Mucosa of rectum (tissue), 2 donors: ENCODE measurements around the gene PHLDA3.

Source experiments
- H3K27ac ChIP-seq, 2 donors: one replicate each; pipeline ENCODE4 v1.7.0; 2013; ENCODE audit warnings: inconsistent platforms in 2 of 2, low read depth in 2 of 2, low read length in 2 of 2
- H3K27me3 ChIP-seq, 2 donors: one replicate each; pipeline ENCODE4 v1.7.0; 2013; ENCODE audit warnings: low read length in 2 of 2; ENCODE audit not compliant: control insufficient read depth in 2 of 2, insufficient read depth in 2 of 2
- H3K36me3 ChIP-seq, 2 donors: one replicate each; pipeline ENCODE4 v1.7.0; 2013; ENCODE audit warnings: low read length in 2 of 2; ENCODE audit not compliant: control insufficient read depth in 2 of 2, insufficient read depth in 2 of 2
- H3K4me1 ChIP-seq, 2 donors: one replicate each; pipeline ENCODE4 v1.7.0; 2013; ENCODE audit warnings: low read length in 2 of 2, mild to moderate bottlenecking in 1 of 2; ENCODE audit not compliant: control insufficient read depth in 2 of 2, insufficient read depth in 2 of 2
- H3K4me3 ChIP-seq, 2 donors: one replicate each; pipeline ENCODE4 v1.7.0; 2013; ENCODE audit warnings: low read length in 2 of 2
- H3K9ac ChIP-seq, 2 donors: one replicate each; pipeline ENCODE4 v1.7.0; 2013; ENCODE audit warnings: low read length in 2 of 2, low read depth in 1 of 2, mild to moderate bottlenecking in 1 of 2
- H3K9me3 ChIP-seq, 2 donors: one replicate each; pipeline ENCODE4 v1.7.0; 2013; ENCODE audit warnings: low read length in 2 of 2; ENCODE audit not compliant: control insufficient read depth in 2 of 2
- donor health status: healthy.
- donor health status: Normal muscosa, but diverticular disease.

The PHLDA3 gene

GRCh38 chr1:201422436-201423030, 46.5 kb downstream of the PHLDA3 start:
- no peak overlapping the region for H3K4me3 ChIP-seq
- no peak overlapping the region for H3K27ac ChIP-seq
- no peaks in the 10 kb centered on the region for H3K4me1 ChIP-seq
- no peak overlapping the region for H3K9ac ChIP-seq
- no peaks in the 10 kb centered on the region for H3K36me3 ChIP-seq
- H3K9me3 ChIP-seq, result no peaks in the 10 kb centered on the region
- H3K27me3 ChIP-seq, result no peaks in the 10 kb centered on the region

GRCh38 chr1:201422026-201422425, 47.0 kb downstream of the PHLDA3 start:
- no peaks in the 10 kb centered on the region for H3K27me3 ChIP-seq
- no peak overlapping the region for H3K4me3 ChIP-seq
- H3K36me3 ChIP-seq, result no peaks in the 10 kb centered on the region
- H3K4me1 ChIP-seq, result no peaks in the 10 kb centered on the region
- H3K27ac ChIP-seq, result no peak overlapping the region
- no peaks in the 10 kb centered on the region for H3K9me3 ChIP-seq
- no peak overlapping the region for H3K9ac ChIP-seq

GRCh38 chr1:201421041-201421440, 47.9 kb downstream of the PHLDA3 start:
- Histone ChIP-seq H3K9ac (no peak overlapping the region), H3K4me3 (no peak overlapping the region), H3K9me3 (no peaks in the 10 kb centered on the region), H3K27ac (no peak overlapping the region), H3K27me3 (no peaks in the 10 kb centered on the region), H3K4me1 (no peaks in the 10 kb centered on the region), H3K36me3 (no peaks in the 10 kb centered on the region)

- Histone ChIP-seq H3K9ac (no peak overlapping the region), H3K27ac (no peak overlapping the region)
Observed at GRCh38 chr1:201420608-201421002, 48.4 kb downstream of the PHLDA3 start.

GRCh38 chr1:201419746-201420607, 49.0 kb downstream of the PHLDA3 start:
- Histone ChIP-seq H3K9ac (no peak overlapping the region), H3K4me3 (no peak overlapping the region), H3K27me3 (no peaks in the 10 kb centered on the region), H3K27ac (no peak overlapping the region), H3K4me1 (no peaks in the 10 kb centered on the region), H3K36me3 (no peaks in the 10 kb centered on the region), H3K9me3 (no peaks in the 10 kb centered on the region)

More at GRCh38 chr1:201420608-201421002, 48.4 kb downstream of the PHLDA3 start:
- Histone ChIP-seq H3K4me1 (no peaks in the 10 kb centered on the region), H3K36me3 (no peaks in the 10 kb centered on the region), H3K9me3 (no peaks in the 10 kb centered on the region), H3K27me3 (no peaks in the 10 kb centered on the region), H3K4me3 (no peak overlapping the region)

- H3K36me3 ChIP-seq, result no peaks in the 10 kb centered on the region
- no peaks in the 10 kb centered on the region for H3K27me3 ChIP-seq
- H3K4me1 ChIP-seq, result no peaks in the 10 kb centered on the region
- no peaks in the 10 kb centered on the region for H3K9me3 ChIP-seq
- no peak overlapping the region for H3K27ac ChIP-seq
- no peak overlapping the region for H3K9ac ChIP-seq
- no peak overlapping the region for H3K4me3 ChIP-seq
Observed at GRCh38 chr1:201419256-201419655, 49.7 kb downstream of the PHLDA3 start.

GRCh38 chr1:201418461-201418860, 50.5 kb downstream of the PHLDA3 start:
- H3K36me3 ChIP-seq, result no peaks in the 10 kb centered on the region
- H3K27ac ChIP-seq, result no peak overlapping the region
- no peaks in the 10 kb centered on the region for H3K27me3 ChIP-seq
- H3K9ac ChIP-seq, result no peak overlapping the region
- H3K4me1 ChIP-seq, result no peaks in the 10 kb centered on the region
- H3K4me3 ChIP-seq, result no peak overlapping the region
- H3K9me3 ChIP-seq, result no peaks in the 10 kb centered on the region
